Measurements from ENCODE around the gene ARHGEF16.

The ARHGEF16 gene

GRCh38 chr1:3461238-3461933 lies 6.9 kb downstream of the ARHGEF16 start:
- no peak overlapping the region for H3K4me3 ChIP-seq (replicated peaks; ENCODE audit: low read depth, low read length)
- TF ChIP-seq, protein P1, sequence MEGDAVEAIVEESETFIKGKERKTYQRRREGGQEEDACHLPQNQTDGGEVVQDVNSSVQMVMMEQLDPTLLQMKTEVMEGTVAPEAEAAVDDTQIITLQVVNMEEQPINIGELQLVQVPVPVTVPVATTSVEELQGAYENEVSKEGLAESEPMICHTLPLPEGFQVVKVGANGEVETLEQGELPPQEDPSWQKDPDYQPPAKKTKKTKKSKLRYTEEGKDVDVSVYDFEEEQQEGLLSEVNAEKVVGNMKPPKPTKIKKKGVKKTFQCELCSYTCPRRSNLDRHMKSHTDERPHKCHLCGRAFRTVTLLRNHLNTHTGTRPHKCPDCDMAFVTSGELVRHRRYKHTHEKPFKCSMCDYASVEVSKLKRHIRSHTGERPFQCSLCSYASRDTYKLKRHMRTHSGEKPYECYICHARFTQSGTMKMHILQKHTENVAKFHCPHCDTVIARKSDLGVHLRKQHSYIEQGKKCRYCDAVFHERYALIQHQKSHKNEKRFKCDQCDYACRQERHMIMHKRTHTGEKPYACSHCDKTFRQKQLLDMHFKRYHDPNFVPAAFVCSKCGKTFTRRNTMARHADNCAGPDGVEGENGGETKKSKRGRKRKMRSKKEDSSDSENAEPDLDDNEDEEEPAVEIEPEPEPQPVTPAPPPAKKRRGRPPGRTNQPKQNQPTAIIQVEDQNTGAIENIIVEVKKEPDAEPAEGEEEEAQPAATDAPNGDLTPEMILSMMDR (IDR thresholded peaks at IDR 0.05; ENCODE audit: low read depth, low read length, missing control alignments), result no peak
- DNase-seq (ENCODE audit: extremely low read depth, low read depth), result no peak

GRCh38 chr1:3461934-3462275 lies 7.4 kb downstream of the ARHGEF16 start:
- DNase-seq (ENCODE audit: extremely low read depth, low read depth), result no peak
- no peak overlapping the region for H3K4me3 ChIP-seq (replicated peaks; ENCODE audit: low read depth, low read length)
- TF ChIP-seq, protein P1 (IDR thresholded peaks at IDR 0.05; ENCODE audit: low read depth, low read length, missing control alignments), result no peak

- TF ChIP-seq, protein P1 (IDR thresholded peaks at IDR 0.05; ENCODE audit: low read depth, low read length, missing control alignments), result no peak
- DNase-seq (ENCODE audit: extremely low read depth, low read depth), result no peak
- H3K4me3 ChIP-seq (replicated peaks; ENCODE audit: low read depth, low read length), result no peak overlapping the region
Observed at GRCh38 chr1:3462356-3463012, 8.0 kb downstream of the ARHGEF16 start.

- DNase-seq (ENCODE audit: extremely low read depth, low read depth), result no peak
- no peak overlapping the region for H3K4me3 ChIP-seq (replicated peaks; ENCODE audit: low read depth, low read length)
- TF ChIP-seq, protein P1 (IDR thresholded peaks at IDR 0.05; ENCODE audit: low read depth, low read length, missing control alignments), result no peak
Observed at GRCh38 chr1:3463013-3463385, 8.5 kb downstream of the ARHGEF16 start.

GRCh38 chr1:3463408-3463863 lies 9.0 kb downstream of the ARHGEF16 start:
- no peak overlapping the region for H3K4me3 ChIP-seq (replicated peaks; ENCODE audit: low read depth, low read length)
- TF ChIP-seq, protein P1 (IDR thresholded peaks at IDR 0.05; ENCODE audit: low read depth, low read length, missing control alignments), result no peak
- no peak for DNase-seq (ENCODE audit: extremely low read depth, low read depth)

DNA sequence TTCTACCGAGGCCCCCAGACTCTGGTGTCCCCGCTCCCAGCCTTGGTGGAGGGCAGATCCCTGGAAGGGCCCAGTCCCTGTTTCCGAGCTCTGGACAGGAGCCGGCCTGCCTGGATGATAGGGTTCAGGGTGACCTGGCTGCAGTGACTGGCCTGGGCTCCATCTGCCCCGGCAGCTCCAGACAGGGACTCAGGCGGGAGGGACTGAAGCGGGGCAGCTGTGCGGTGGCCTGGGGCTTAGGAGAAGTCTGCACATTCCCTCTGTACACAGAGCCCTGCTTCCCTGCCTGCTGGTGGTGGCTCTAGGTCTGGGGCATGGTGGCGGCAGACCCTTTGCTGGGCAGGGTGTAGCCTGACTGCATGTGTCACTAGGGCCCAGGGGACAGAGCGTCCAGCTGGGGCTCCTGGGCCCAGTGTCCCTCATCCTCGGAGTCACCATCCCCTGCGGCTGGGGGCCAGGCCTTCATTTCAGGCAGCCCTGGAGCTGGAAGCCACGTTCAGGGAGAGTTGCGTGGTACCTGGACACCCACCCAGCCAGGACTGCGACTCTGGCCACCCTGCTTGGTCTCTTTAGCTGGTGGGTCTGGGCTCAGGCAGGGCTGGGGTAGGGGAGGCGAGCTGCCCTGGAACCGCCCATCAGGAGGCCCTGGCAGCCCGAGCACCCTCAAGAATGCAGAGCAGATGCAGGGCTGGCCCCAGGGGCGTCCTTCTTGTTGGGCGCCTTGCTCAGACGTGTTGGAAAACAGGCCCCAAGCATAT lies 9.6 kb downstream of the ARHGEF16 start:
- TF ChIP-seq, protein P1 (IDR thresholded peaks at IDR 0.05; ENCODE audit: low read depth, low read length, missing control alignments), result no peak
- no peak overlapping the region for H3K4me3 ChIP-seq (replicated peaks; ENCODE audit: low read depth, low read length)
- no peak for DNase-seq (ENCODE audit: extremely low read depth, low read depth)
